Pancreas (tissue), 10 donors: ENCODE data around the gene KCNK6. TPM values are rescaled to one million over a fixed set of nuclear protein-coding genes. Genes with fewer than 3 reads are reported as not detected.

Experiments
- ATAC-seq, 4 donors: fragments of 200-7000 bp; cut with Tn5 transposase; one replicate each; pipeline versions ENCODE4 v1.8.0 to v1.9.1; 2020; ENCODE audit warnings: mild to moderate bottlenecking in 4 of 4, moderate library complexity in 4 of 4
- DNase-seq, 6 donors: peaks; one replicate each; pipeline ENCODE4 v3.0.0-alpha.2; 2020
- FAIRE-seq: peaks from 2 replicates; lab custom pipeline; 2012; peaks lifted over from hg19 to GRCh38; lab: Jason Lieb, UNC
- H3K27ac ChIP-seq, 4 donors: fragments of 200-600 bp; sonication (generic); 1 replicate in 3 of 4; 2 replicates in 1 of 4; pipeline versions ENCODE4 v1.5.0 to v1.8.0; 2020
- H3K27me3 ChIP-seq, 4 donors: fragments of 200-600 bp; one replicate each; pipeline ENCODE4 v1.8.0; 2021
- H3K36me3 ChIP-seq, 3 donors: fragments of 200-600 bp; sonication (generic) in 1 of 3; one replicate each; pipeline versions ENCODE4 v1.5.0 to v1.8.0; 2020 to 2021
- H3K4me1 ChIP-seq, 3 donors: fragments of 200-600 bp; one replicate each; pipeline ENCODE4 v1.8.0; 2021
- H3K4me3 ChIP-seq, 4 donors: fragments of 200-600 bp; sonication (generic) in 2 of 4; one replicate each; pipeline versions ENCODE4 v1.5.0 to v1.8.0; 2020 to 2021
- H3K9me3 ChIP-seq, 4 donors: fragments of 200-600 bp; one replicate each; pipeline ENCODE4 v1.8.0; 2021
- CTCF ChIP-seq, 4 donors: fragments of 200-600 bp; sonication (generic) in 3 of 4; IDR thresholded peaks; one replicate each; pipeline versions ENCODE4 v1.5.0 to v1.8.0; 2021; ENCODE audit warnings: antibody characterized with exemption in 4 of 4
- WGBS, 2 donors: extraction: QIAGEN DNeasy Blood & Tissue Kit; methylation state at CpG; one replicate each; pipeline ENCODE4 v1.1.7; 2013; 5-methylcytosine and 5-hydroxymethylcytosine counted together
- intact Hi-C, 3 donors: fragments of 100-400 bp; cut with DNase I; formaldehyde crosslinking; loops; one replicate each; pipeline versions ENCODE4 v1.11.1 to v1.14.2; 2022
- polyA plus RNA-seq, 2 donors: library from polyadenylated mRNA; stranded (reverse); fragments of 200-250 nt; gene quantifications; one replicate each; pipeline ENCODE4 v1.2.3, GENCODE V29; 2013
- total RNA-seq, 6 donors: library from RNA; stranded (reverse); fragmentation: NEBNext Ultra II Directional in 4 of 6; extraction: Animal tissue kit (Norgen Biotek cat#: 25700) in 4 of 6; gene quantifications; one replicate each; pipeline versions ENCODE4 v1.2.1 to v1.2.4, GENCODE V29; 2021 to 2023
- donor health status: healthy with polysubstance abuse.
- donor health status: DM: no; HTN: no; CAD: no; lungs with moderate emphysema.
- donor health status: DM: no; HTN: no; CAD: no.
- donor health status: control.
- donor health status: control.
- donor health status: Bipolar disorder and iron deficiency.
- donor health status: DM: yes; HTN: yes; CAD: no.
- donor health status: DM: no; HTN: no; CAD: no.
- donor health status: DM: no; HTN: no; CAD: no.
- donor health status: DM: yes; HTN: yes; CAD: no.

The KCNK6 gene
- total and polyA plus RNA-seq, 8 donors: 3.9 to 9.5 (median 6.5) TPM

DNA sequence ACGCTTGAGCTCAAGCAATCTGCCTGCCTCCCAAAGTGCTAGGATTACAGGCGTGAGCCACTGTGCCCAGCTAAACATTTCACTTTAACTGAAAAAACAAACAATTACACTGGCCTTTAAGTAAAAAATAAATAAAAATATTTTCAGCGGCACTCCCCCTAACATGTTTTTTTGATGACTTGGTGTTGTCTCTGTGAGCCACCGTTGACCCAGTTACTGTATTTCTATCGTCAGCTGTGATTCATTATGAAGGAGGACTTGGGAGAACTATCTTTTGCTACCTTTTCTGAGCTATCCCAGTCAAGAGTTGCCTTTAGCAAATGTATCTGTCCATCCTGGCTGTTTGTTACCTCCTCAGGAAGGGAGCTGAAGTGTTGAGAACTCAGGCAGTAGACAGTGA is 34.1 kb upstream of the KCNK6 start:
- Histone ChIP-seq H3K4me3 (no peak overlapping the region), H3K9me3 (no peaks in the 10 kb centered on the region), H3K27ac (no peak overlapping the region), H3K36me3 (peaks cover 0 to 20% (median 0%) of the 10 kb centered on the region in 3 donors), H3K4me1 (peaks cover 15 to 29% (median 23%) of the 10 kb centered on the region in 3 donors), H3K27me3 (no peaks in the 10 kb centered on the region)
- DNase-seq (no peak), ATAC-seq (no peak), FAIRE-seq (no peak)
- 88 to 94% methylated on average over 5 of the region's 5 CpGs for WGBS, 2 donors
- intact Hi-C loops: no loop called here
- TF ChIP-seq CTCF (IDR thresholded peaks at IDR 0.05): no peak

DNA sequence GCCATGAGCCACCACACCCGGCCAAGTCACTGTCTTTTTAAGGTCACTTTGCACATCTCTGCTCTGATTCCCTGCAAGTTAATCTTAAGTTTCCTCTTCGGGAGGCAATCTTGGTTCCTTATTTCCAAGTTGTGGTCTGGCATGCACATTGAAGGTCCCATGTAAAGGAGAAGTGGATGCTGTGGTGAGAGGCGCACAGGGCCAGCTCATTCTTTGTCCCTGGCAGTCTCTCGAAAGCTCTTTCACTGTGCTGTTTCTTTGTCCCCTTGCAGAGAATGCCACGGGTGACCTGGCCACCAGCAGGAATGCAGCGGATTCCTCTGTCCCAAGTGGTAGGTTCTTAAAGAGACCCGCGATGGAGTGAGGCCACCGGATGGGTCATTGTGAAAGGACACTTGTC is 32.0 kb upstream of the KCNK6 start:
- no peaks in the 10 kb centered on the region for H3K27me3 ChIP-seq
- no peak overlapping the region for H3K4me3 ChIP-seq
- peaks cover 0 to 22% (median 0%) of the 10 kb centered on the region in 3 donors for H3K36me3 ChIP-seq
- peaks cover 20 to 27% (median 24%) of the 10 kb centered on the region in 3 donors for H3K4me1 ChIP-seq
- no peaks in the 10 kb centered on the region for H3K9me3 ChIP-seq
- ATAC-seq (no peak), DNase-seq (no peak), FAIRE-seq (no peak)
- WGBS, 2 donors: 78 to 87% methylated on average over 9 of the region's 9 CpGs
- intact Hi-C loops: no loop called here
- H3K27ac ChIP-seq: no peak overlapping the region
- TF ChIP-seq CTCF (IDR thresholded peaks at IDR 0.05): no peak

GRCh38 chr19:38288123-38288855 is 31.4 kb upstream of the KCNK6 start:
- 88 to 92% methylated on average over 13 to 16 of the region's 16 CpGs for WGBS, 2 donors
- Histone ChIP-seq H3K9me3 (no peaks in the 10 kb centered on the region), H3K4me3 (no peak overlapping the region), H3K27me3 (no peaks in the 10 kb centered on the region), H3K36me3 (peaks cover 0 to 27% (median 0%) of the 10 kb centered on the region in 3 donors), H3K27ac (no peak overlapping the region), H3K4me1 (peaks cover 20 to 25% (median 24%) of the 10 kb centered on the region in 3 donors)
- TF ChIP-seq CTCF (IDR thresholded peaks at IDR 0.05): no peak
- DNase-seq (no peak), FAIRE-seq (no peak), ATAC-seq (no peak)
- intact Hi-C loops: no loop called here

DNA sequence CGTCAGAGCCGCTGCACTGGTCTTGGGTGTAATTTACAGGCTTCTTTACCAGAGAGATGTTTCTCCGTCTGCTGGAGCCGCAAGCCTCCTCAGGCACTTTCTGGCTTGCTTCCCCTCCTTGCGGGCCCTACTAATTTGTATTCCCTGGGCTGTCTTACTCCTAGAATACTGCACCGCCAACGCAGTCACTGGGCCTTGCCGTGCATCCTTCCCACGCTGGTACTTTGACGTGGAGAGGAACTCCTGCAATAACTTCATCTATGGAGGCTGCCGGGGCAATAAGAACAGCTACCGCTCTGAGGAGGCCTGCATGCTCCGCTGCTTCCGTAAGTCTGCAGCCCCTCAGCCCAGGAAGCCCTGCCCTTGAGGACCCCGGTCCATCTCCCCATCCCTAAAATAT is 29.7 kb upstream of the KCNK6 start:
- peak overlapping the region; percentile 64 to 85 (median 64) for H3K27ac ChIP-seq
- no peak for DNase-seq
- no peak for FAIRE-seq
- no peaks in the 10 kb centered on the region for H3K9me3 ChIP-seq
- ATAC-seq: no peak
- H3K27me3 ChIP-seq: no peaks in the 10 kb centered on the region
- 93 to 97% methylated on average over 15 of the region's 15 CpGs for WGBS, 2 donors
- peaks cover 0 to 29% (median 0%) of the 10 kb centered on the region in 3 donors for H3K36me3 ChIP-seq
- H3K4me1 ChIP-seq: peaks cover 20 to 25% (median 24%) of the 10 kb centered on the region in 3 donors
- intact Hi-C loops: no loop called here
- no peak for TF ChIP-seq CTCF (IDR thresholded peaks at IDR 0.05)
- no peak overlapping the region for H3K4me3 ChIP-seq

GRCh38 chr19:38290631-38291147 is 29.0 kb upstream of the KCNK6 start:
- Histone ChIP-seq H3K36me3 (peaks cover 0 to 29% (median 0%) of the 10 kb centered on the region in 3 donors), H3K4me1 (peaks cover 20 to 25% (median 24%) of the 10 kb centered on the region in 3 donors), H3K9me3 (no peaks in the 10 kb centered on the region), H3K27me3 (no peaks in the 10 kb centered on the region), H3K27ac (peak overlapping the region; percentile 64 to 85 (median 64)), H3K4me3 (no peak overlapping the region)
- peak; percentile 87 to 93 (median 92) for ATAC-seq
- WGBS, 2 donors: 23 to 31% methylated on average over 13 of the region's 13 CpGs
- no peak for FAIRE-seq
- TF ChIP-seq CTCF (IDR thresholded peaks at IDR 0.05): no peak
- peak; percentile 76 to 91 (median 84) for DNase-seq
- intact Hi-C loops: no loop called here
